Sigmoid colon (tissue), 4 donors: Measurements from ENCODE around the gene AURKAIP1.

Source experiments
- CTCF ChIP-seq, 4 experiments: fragments of 450-650 bp in 3 of 4; fragments of 200-600 bp in 1 of 4; IDR thresholded peaks; one replicate each; pipeline ENCODE4 v1.5.1; 2016 to 2019; ENCODE audit warnings: antibody characterized with exemption in 4 of 4, mild to moderate bottlenecking in 3 of 4, moderate library complexity in 2 of 4
- POLR2A ChIP-seq, 2 donors: fragments of 450-650 bp; IDR thresholded peaks; one replicate each; pipeline ENCODE4 v1.6.1; 2016; ENCODE audit warnings: antibody characterized with exemption in 2 of 2, mild to moderate bottlenecking in 2 of 2, moderate library complexity in 2 of 2
- POLR2AphosphoS5 ChIP-seq, 4 donors: sonication (generic); formaldehyde crosslinking; IDR thresholded peaks; one replicate each; pipeline ENCODE4 v1.6.1; 2017; ENCODE audit warnings: antibody characterized with exemption in 4 of 4

DNA sequence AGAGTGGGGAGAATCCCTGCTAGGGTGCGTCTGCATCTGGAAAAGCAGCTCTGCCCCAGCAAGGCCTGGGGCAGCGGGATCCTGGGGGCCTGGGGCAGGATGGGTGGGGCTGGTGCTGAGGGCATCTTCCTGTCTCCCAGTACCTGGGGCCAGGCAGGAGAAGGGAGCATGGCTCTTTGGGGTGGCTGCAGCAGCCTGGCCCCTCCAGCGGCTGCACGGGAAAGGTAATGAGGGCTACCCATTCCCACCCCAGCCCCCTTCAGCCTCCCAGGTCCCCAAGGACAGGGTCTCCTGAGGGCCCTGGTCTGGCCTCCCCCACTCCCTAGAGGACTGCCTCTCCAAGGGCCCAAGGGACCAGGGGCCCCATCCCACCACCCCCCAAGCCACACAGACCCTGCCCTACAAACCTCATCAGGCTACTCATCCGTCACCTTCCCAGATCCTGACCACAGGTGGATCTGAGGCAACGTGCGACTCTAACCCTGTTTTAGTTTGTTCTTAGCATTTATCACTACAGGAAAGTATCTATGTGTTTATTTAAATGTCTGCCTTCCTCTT is 47.0 kb upstream of the AURKAIP1 start:
- no peak for TF ChIP-seq POLR2AphosphoS5 (IDR thresholded peaks at IDR 0.05)
- TF ChIP-seq CTCF (IDR thresholded peaks at IDR 0.05) = no peak
- no peak for TF ChIP-seq POLR2A (IDR thresholded peaks at IDR 0.05)
